HG03108 (cell line): ENCODE results near the gene MEI1.

Source experiments
- ATAC-seq: cut with Tn5 transposase; IDR thresholded peaks from one replicate; pipeline ENCODE4 v1.9.1; 2021; ENCODE audit warnings: moderate library complexity; ENCODE audit not compliant: unreplicated experiment

The MEI1 gene

DNA sequence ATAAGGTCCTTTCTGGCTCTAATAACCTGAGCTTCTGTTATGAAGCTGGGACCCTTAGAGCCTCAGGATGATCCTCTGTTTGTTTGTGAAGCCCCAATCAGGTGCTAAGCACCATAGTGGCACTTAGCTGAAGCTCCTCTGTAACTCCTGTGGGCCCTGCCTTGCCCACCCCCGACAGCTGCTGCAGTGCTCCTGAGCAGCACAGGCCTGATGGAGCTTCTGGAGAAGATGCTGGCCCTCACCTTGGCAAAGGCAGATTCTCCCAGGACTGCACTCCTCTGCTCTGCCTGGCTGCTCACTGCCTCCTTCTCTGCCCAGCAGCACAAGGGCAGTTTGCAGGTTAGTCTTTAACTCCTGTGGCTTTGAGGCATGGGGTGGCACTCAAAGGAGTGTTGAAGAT lies 82.2 kb downstream of the MEI1 start:
- no peak for ATAC-seq

DNA sequence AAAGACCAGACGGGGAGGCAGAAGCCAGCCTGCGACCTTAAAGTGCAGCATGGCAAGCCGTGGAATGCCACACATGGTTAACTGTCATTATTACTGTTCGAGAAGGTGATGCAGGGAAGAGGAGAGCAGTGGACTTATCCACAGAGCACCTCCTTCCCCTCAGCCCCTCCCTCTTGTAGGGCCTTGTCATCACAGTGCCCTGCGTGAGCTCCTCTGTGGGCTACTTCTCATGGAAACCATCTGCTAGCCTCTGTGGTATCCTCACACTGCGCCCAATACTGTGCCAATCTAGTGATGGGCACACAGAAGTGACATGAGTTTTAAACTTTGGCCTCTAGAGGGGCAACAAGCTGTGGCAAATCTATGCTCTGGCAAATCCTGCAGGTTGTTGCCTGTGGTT lies 83.0 kb downstream of the MEI1 start:
- no peak for ATAC-seq

DNA sequence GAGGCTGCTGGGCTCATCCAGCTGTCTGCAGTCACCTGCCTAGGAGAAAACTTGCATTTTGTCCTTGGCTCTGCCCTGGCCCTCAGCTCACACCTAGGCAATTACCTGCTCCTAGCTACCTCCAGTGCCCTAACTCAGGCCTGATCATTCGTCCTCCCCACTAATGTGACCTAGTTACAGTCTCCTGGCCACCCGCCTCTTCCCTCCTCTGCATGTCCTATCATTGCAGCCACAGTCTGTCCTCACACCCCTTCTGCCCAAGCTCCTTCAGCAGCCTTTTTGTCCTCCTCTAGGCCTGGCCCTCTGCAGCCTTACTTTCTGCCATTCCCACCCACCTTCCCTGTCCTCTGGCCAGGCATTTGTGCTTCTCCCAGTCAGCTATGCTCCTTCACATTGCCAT lies 83.4 kb downstream of the MEI1 start:
- no peak for ATAC-seq

DNA sequence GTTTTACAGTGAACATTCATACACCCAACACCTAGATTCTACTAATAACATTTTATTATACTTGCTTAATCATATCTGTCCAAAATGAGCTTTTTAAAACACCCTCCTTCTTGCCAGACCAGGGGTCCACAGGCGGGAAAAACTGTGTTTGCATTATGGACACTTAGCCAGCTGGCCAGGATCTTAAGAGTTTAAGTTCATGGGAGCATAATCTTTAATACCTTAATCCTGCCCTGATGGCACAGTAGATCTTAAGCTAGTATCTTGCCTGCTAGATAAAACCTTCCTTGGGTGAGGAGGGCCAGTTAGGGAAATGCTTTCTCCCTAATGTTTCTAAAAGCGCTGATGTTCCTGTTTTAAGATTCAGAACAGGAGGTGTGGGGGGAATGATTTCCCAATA lies 88.0 kb downstream of the MEI1 start:
- no peak for ATAC-seq

DNA sequence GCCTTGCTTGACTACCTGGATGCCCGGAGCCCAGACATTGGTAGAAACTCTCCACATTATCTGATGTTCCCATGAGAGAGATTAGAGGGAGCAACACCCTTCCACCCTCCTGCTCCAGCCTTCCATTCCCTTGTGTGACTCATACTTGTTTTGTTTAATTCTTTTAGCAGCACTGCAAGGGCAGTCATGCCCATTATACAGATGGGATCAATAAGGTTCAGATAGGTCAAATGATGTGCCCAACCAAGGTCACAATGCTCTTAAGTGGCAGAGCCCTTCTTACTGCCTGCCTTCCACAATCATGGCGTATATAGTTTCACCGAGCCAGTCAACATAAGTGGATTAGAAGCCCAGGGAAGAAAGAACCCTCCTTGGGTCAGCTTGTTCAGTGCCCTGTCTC lies 94.6 kb downstream of the MEI1 start:
- ATAC-seq = no peak

DNA sequence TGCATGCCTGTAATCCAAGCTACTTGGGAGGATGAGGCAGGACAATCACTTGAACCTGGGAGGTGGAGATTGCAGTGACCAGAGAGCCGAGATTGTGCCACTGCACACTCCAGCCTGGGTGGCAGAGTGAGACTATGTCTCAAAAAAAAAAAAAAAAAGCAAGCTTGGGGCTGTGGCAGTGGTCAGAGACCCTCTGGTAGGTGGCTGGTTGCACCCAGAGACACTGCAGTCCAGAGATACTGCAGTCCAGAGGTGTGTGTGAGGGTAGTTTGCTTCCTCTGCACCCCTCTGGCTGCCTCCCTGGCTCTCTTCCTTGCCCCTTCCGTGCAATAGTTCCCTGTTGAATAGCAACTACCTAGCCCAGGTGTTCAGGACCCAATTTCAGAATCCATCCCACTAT lies 99.4 kb downstream of the MEI1 start:
- no peak for ATAC-seq

DNA sequence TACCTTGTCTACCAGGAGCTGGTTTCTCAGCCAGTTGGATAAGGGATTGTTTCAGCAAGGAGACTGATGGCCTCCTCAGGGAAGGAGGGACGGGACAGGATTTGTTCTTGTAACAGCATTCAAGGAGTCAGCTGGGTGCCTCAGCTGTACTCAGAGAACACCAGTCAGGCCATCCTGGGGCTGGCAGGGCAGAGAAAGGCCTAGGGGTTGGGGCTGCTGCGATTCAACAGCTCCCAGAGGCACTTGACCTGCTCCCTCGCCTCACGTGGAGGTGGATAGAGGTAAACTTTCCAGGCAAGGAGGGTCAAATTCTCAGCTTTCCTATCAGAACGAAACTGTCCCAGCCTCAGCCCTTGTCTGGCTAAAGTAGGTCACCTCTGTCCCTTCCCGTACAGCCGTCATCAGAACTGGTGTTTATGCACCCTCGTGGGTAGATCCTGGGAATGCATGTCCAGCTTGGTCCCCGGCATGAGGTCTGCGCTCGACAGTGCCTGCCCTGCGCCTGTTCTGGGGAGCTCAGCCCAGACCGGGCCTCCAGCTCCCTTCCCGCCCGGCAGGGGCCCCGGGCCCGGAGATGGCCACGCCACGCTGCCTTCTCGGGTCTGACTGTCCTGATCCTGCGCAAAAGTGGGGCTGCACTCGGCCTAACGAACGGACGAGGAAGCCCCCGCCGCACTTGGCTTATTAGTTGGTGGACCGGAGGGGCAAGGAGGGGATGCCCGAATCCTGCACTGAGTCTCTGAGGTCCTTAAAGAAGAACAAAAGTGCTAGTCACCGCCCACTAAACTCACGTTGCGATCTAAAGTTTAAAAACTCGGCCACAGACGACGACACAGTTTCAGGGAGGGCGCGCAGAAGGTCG lies 100.4 kb downstream of the MEI1 start:
- no peak for ATAC-seq

DNA sequence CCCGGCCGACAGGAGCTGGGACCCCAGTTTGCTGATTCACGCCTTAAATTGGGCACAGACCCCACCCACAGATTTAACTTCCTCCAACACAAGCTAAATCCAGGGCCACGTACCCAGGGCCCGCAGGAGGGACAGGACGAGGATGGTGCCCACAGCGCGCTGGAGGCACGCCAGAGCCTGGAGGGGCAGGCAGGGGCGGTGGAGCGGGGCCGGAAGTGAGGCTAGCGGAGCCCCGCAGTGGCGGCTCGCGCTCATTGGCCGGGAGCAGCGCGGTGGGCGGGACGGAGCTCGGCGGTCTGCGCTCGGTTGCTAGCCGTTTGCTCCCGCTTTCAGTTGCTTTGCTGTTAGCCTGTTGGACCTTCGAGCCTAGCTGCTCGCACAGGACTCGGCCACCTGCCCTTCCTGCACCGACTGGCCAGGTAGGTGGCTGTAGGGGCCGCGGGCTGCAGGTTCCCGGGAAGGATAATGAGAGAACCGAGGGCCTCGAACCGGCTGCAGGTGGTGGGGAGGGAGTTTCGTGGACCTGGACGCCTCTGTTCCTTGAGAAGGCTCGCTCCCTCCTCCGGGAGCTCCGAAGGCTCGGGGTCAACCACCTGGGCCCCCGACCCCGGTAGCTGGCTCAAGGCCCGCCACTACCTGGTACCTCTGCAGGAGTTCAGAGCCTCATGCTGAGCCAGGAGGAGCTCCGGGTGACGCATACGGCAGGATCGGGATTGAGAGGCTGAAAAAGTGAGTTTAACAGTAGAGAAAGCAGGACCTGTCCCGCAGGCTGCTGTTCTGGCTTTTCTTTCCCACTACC lies 101.2 kb downstream of the MEI1 start, which contains the start of gene CCDC134:
Gene CCDC134, plus strand, starts transcription at position 332 of the 799 bp plus-strand sequence. CDS start 8,212 bp downstream, outside the sequence.
- peak; percentile 88 for ATAC-seq

DNA sequence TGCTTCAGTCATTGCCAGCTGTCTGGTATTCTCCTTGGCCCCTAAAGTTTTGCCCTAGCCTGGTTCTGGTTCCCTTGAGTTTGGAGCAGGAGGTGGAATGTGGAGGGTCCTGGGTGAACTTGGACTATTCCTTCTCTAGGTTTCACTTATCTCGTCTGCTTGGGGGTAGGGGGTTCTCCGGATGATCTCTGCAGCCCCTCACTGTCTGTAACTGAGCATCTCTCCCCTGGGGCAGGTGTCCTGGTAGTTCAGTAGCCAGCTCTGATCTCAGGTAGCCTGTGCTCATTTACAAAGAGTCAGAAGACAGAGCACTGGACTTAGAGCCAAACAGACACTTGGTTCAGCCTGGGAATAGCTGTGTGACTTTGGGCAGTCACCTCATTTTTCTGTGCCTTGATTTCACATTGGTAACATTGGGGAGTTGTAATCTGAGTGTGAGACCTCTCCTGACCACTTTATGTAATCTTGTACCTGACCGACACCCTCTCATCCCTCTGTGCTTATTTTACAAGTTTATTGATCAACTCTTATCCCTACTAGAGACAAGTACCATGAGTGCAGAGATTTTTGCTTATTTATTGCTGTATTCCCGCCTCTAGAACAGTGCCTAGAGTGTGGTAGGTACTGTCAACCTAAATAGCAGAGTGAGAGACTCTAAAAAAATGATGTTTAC lies 102.0 kb downstream of the MEI1 start:
- ATAC-seq = no peak

DNA sequence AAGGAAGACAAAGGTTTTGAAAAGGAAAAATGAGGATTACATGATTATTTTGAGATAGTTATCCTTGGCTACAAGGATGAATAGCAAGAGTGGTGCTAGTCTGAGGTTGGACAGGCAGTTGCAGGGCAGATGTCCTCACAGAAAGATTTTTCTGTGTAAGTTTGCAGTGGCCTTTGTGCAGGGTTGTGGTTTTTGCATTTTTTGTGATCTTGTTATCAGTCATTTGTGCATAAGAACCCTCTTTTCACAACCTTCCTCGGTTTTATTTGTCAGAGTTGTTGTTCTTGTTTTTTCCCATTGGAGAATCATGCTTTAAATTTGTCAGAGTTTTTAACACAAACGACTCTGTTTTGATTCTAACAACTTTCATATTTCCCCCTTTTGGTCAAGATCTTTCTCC lies 102.6 kb downstream of the MEI1 start:
- no peak for ATAC-seq

DNA sequence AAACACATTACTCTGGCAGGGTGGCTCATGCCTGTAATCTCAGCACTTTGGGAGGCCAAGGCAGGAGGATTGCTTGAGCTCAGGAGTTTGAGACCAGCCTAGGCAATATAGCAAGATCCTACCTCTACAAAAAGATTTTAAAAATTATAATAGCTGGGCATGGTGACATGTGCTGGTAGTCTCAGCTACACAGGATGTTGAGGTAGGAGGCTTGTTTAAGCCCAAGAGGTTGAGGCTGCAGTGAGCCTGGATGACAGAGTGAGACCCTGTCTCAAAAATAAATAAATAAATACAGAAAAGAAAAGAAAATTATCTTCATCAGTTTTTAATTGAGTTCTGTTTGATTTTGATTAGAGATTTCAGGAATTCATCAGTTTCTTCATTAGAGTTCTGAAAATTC lies 106.3 kb downstream of the MEI1 start:
- no peak for ATAC-seq

DNA sequence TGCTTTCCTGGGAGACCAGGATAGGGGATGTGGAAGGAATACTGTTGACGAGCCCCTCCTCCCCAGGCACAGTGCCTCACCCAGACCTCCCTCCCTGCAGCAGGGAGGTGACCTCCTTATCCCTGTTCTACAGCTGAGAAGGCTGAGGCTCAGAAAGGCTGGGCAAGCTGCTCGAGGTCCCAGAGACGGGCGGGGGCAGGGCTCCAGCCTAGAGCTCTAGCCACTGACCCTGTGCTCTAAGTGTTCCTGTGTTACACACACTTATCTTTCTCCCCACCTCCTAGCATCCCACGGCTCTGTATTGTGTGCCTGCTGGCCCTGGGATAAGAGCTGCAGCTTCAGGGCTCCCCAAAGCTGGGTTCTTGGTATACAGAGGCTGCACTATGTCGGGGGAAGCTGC lies 109.1 kb downstream of the MEI1 start:
- ATAC-seq = no peak

DNA sequence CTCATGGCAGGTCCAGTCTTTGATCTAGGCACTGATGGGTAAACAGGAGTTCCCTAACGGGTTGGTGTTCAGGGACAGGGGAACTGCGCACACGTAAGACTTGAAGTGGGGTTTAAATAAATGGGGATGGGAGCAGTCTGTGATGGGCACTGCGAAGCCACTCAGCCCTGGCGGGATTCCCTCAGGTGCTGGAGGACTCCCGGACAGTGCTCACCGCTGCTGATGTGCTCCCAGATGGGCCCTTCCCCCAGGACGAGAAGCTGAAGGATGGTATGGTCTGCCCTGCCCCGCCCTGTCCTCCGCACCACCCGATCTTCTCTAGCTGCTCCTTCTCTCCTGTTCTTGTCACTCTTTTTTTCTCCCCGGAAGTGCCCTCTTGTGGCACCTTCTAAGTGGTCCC lies 110.7 kb downstream of the MEI1 start:
- no peak for ATAC-seq

DNA sequence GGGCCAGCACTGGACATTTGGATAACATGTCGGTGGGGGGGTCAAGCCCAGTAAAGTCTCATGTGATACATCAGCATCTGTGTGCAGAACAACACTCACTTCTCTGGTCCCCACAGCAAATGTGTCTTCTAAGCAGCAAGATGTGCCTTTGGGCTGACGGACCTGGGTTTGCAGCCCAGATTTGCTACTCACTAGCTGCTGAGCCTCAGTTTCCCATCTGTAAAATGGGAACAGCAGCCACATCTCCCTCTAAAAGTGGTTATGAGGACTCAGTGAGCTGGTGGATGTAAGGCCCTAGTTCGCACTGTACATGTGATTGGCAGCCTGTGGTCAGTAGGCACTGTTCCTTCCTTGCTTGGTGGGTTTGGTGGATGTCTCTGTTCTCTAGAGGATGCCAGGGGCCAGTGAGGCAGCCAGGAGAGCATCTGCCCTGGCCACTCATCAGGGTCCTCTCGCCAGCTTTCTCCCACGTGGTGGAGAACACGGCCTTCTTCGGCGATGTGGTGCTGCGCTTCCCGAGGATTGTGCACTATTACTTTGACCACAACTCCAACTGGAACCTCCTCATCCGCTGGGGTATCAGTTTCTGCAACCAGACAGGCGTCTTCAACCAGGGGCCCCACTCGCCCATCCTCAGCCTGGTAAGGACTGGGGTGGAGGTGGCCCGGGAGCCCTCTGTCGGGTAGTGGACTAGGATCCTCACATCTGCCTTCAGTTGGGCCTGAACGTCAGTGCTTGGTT lies 113.7 kb downstream of the MEI1 start:
- no peak for ATAC-seq

DNA sequence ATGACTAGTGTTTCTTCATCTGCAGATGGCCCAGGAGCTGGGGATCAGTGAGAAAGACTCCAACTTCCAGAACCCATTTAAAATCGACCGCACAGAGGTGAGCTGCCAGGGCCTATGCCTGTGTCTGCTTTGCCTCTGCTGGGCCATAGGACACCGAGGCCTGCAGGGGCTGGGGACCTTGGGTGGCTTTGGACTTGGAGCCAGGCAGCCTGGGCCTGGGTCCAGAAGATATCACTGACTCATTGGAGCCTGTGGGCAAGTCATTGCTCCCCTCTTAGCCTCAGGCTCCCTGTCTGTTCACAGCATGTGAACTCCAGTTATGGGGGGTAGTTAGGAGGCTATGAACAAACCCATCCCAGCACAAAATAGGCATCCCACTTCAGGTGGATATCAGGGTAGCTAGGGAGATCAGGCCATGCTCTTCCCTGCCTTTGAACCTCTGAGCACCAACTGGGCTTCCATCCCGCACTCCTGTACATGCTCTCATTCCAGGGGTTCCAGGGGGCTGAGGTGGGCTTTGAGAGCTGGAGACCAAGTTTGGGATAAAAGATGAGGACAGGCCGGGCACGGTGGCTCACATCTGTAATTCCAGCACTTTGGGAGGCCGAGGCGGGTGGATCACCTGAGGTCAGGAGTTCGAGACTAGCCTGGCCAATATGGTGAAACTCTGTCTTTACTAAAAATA lies 114.6 kb downstream of the MEI1 start:
- ATAC-seq = no peak

DNA sequence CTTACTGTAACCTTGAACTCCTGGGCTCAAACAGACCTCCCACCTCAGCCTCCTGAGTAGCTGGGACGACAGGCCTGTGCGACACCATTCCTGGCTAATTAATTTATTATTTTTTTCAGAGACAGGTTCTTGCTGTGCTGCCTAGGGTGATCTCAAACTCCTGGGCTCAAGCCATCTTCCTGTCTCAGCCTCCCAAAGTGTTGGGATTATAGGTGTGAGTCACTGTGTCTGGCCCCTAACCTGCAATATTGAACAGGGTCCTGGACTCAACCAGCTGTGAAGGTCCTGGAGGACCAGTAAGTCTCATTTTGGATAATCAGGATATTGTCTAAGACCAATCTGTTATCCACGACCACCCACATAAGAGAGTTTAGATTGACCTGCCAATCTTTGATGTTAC lies 116.4 kb downstream of the MEI1 start:
- no peak for ATAC-seq

DNA sequence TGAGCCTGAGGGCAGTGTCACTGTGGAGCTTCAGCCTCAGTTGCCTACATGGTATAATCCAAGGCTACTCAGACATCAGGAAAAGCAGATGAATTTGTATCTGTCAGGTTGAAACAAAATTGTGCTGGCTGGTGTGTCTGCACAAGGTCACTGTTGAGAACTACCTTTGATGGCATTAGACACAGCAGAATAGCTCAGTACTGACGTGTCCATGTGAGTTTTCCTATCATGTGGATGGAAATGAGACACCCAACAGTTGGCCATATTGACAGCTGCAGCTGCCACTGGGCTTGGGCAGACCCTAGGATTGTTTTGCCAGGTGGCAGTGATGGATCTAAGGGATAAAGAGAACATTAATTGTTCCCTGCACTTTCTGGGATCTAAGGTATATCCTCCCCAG lies 116.9 kb downstream of the MEI1 start:
- no peak for ATAC-seq

DNA sequence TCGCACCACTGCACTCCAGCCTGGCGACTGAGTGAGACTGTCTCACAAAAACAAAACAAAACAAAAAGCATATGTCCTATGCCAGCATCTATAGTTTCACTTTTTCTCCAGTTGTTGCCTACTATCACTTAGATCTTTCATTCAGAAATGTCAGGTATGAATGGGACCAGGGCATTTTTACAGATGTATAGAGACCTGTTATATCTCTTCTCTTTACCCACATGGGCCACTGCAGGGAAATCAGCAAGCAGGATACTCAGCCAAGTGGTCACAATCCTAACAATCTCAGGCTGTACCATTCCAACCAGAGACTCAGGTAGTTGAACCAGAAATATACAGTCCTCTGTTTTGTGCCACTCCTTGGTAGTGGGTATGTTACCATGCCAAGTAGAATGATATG lies 117.6 kb downstream of the MEI1 start:
- ATAC-seq = no peak

DNA sequence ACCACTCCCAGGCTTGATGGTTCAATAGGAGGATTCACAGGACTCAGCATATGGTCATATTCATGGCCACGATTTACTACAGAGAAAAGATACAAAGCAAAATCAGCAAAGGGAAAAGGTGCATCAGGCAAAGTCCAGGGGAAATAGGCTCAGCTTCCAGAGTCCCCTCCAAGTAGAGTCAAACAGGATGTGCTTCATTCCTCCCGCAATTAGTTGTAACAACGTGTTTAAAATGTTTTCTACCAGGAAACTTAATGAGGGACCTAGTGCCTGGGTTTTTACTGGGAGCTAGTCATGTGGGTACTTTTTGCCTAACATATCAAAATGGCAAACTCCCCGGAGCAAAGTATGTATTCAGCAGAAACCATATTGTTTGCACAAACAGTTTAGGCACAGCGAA lies 118.7 kb downstream of the MEI1 start:
- no peak for ATAC-seq

DNA sequence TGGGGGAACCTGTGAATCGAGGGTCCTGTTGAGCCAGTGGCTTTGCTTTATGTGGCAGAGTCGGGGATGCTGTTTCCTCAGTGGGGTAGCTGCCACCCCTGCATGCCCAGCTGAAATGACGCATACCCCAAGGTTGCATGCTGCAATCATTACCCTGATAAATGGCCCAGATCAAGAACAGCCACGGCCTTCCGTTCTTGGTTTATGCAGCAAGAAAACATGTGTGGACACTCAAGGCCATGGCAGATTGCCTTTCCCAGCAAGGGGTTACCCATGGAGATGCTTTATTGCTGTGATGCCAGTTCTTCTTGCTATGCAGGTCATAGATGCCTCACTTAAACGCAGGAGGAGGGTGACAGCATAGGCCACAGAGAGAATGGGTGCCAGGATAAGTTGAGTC lies 119.3 kb downstream of the MEI1 start:
- no peak for ATAC-seq
